Activated gamma-delta T cell treated with anti-CD3 and anti-CD28 coated beads, Interleukin-2, amount 50 U/mL, for 16 hours (primary cell): Measurements from ENCODE around the gene SP9.
"Not testable (repeated sequence)": the region's sequence is repeated elsewhere in the genome, so short reads cannot be mapped to it uniquely, and the experiment has no call there.

ENCODE experiments used
- DNase-seq: peaks from one replicate; pipeline ENCODE4 v3.0.0-alpha.2; 2020; ENCODE audit warnings: low read depth

The SP9 gene

GRCh38 chr2:174344716-174345461 is 10.1 kb downstream of the SP9 start:
- no peak for DNase-seq

GRCh38 chr2:174350018-174350417 is 15.3 kb downstream of the SP9 start:
- no peak for DNase-seq

GRCh38 chr2:174350593-174351181 is 15.9 kb downstream of the SP9 start:
- DNase-seq, result no peak

- no peak for DNase-seq
Observed at GRCh38 chr2:174353004-174353403, 18.2 kb downstream of the SP9 start.

GRCh38 chr2:174356347-174356746 is 21.6 kb downstream of the SP9 start:
- DNase-seq, result no peak

- not testable (repeated sequence) for DNase-seq
Observed at GRCh38 chr2:174359663-174360062, 24.9 kb downstream of the SP9 start.

DNA sequence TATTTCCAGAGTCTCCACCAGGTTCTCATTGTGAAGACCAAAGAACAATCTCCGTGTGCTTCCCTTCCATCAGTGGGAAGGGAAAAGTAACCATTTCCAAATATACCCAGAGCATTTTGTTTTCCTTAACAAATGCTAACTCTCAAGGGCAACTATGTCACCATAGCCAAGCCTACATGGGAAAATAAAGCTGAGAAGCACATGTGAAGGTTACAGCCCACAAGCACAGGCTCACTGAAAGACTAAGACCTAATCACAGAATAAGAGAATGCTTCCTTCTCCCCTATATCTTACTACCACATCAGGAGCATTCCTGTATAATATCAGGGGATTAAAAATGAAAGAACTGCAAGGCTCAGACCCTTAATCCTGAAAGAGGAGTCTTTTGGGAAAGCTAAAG is 28.2 kb downstream of the SP9 start:
- DNase-seq, result no peak

DNA sequence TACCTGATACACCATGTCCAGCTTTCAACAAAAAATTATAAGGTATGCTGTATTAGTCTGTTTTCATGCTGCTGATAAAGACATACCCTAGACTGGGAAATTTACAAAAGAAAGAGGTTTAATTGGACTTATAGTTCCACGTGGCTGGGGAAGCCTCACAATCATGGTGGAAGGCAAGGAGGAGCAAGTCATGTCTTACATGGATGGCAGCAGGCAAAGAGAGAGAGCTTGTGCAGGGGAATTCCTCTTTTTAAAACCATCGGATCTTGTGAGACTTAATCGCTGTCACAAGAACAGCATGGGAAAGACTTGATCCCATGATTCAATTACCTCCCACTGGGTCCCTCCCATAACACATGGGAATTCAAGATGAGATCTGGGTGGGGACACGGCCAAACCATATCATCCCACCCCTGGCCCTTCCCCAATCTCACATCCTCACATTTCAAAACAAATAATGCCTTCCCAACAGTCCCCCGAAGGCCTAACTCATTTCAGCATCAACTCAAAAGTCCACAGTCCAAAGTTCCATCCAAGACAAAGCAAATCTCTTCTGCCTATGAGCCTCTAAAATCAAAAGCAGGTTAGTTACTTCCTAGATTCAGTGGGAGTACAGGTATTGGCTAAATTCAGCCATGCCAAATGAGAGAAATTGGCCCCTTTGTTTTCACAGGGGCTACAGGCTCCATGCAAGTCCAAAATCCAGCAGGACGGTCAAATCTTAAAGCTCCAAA is 28.9 kb downstream of the SP9 start:
- not testable (repeated sequence) for DNase-seq

DNA sequence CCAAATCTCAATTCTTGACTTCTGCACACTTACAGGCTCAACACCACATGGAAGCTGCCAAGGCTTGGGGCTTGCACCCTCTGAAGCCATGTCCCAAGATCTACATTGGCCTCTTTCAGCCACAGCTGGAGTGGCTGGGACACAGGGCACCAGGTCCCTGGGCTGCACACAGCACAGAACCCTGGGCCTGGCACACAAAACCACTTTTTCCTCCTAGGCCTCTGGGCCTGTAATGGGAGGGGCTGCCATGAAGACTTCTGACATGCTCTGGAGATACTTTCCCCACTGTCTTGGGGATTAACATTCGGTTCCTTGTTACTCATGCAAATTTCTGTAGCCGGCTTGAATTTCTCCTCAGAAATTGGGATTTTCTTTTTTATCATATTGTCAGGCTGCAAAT is 29.9 kb downstream of the SP9 start:
- no peak for DNase-seq

DNA sequence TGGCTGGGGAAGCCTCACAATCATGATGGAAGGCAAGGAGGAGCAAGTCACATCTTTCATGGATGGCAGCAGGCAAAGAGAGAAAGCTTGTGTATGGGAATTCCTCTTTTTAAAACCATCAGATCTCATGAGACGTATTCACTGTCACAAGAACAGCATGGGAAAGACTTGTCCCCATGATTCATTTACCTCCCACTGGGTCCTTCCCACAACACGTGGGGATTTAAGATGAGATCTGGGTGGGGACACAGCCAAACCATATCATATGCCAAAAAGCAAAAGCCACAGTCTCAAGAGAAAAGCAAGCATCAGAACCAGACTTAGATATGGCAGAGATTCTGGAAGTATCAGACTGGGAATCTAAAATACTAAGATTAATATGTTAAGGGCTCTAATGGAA is 30.8 kb downstream of the SP9 start:
- DNase-seq, result no peak

- DNase-seq, result no peak
Observed at GRCh38 chr2:174368691-174369090, 33.9 kb downstream of the SP9 start.

DNA sequence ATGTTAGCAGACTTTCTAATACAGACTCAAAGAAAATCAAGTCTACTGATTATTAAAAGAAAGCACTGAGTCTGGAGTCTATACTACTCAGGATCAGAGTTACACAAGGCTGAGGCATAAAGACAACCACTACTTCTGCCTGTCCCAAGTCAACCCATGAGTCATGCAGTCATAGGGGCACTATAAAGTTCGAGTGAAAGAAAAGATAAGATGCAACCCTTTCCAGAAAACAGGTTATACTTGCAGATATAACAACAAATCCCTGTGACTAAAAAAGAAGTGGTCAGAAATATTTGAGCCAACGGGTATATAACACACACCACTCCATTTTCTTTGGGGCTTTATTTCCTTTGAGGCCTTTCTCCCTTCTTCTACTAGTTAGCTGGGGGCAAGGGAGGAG is 42.2 kb downstream of the SP9 start:
- no peak for DNase-seq

- DNase-seq, result no peak
Observed at GRCh38 chr2:174383796-174384195, 49.0 kb downstream of the SP9 start.

- DNase-seq, result no peak
Observed at GRCh38 chr2:174385201-174385600, 50.4 kb downstream of the SP9 start.
